ENCODE data around the gene NUP214.
"Not testable (repeated sequence)": the region's sequence is repeated elsewhere in the genome, so short reads cannot be mapped to it uniquely, and the experiment has no call there.

Gene NUP214

GRCh38 chr9:131116281-131117120 lies 8.9 kb upstream of the NUP214 start:
- DNase-seq (ENCODE audit: low spot score), result no peak

DNA sequence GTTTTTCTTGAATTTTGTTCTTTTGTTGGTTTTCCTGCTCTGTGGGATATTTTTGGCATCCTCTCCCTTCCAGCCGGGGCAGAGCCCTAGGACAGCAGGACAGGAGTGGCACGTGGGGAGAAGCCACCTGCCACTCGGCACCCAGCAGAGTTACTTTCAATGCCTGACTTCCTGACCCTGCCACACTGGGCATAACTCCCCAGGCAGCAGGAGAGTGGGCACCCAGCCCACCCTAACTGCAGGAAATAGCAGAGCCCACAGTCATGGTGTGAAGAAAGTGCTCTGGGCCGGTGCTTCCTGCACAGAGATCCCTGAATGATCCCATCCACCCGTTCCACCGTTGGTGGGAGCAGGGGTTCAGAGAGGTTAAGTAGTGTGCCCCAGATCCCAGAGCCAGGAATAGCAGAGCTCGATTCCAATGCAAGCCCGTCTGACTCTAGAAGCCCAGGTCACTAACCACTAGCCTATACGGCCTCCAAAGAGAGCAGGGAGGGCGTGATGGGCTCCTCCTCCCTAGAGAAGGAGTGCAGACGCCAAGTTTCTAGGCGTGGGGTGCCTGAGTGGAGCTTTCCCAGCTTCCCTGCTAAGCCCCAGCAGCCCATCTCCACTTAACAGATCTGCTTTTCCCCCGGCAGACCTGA lies 8.1 kb upstream of the NUP214 start:
- DNase-seq (ENCODE audit: low spot score), result no peak

- no peak for DNase-seq (ENCODE audit: low spot score)
Measured at GRCh38 chr9:131117762-131118145, 7.6 kb upstream of the NUP214 start.

GRCh38 chr9:131119600-131119999 lies 5.8 kb upstream of the NUP214 start:
- DNase-seq (ENCODE audit: low spot score), result no peak

- DNase-seq (ENCODE audit: low spot score), result no peak
Measured at GRCh38 chr9:131120620-131121228, 4.7 kb upstream of the NUP214 start.

GRCh38 chr9:131121346-131121745 lies 4.0 kb upstream of the NUP214 start:
- DNase-seq (ENCODE audit: low spot score), result no peak

- no peak for DNase-seq (ENCODE audit: low spot score)
Measured at GRCh38 chr9:131122158-131122557, 3.2 kb upstream of the NUP214 start.

GRCh38 chr9:131125038-131125287 lies 423 bp upstream of the NUP214 start:
- no peak for DNase-seq (ENCODE audit: low spot score)

- DNase-seq (ENCODE audit: low spot score), result no peak
Measured at GRCh38 chr9:131126059-131126426, 657 bp downstream of the NUP214 start.

- DNase-seq (ENCODE audit: low spot score), result no peak
Measured at GRCh38 chr9:131129183-131129582, 3.8 kb downstream of the NUP214 start.

DNA sequence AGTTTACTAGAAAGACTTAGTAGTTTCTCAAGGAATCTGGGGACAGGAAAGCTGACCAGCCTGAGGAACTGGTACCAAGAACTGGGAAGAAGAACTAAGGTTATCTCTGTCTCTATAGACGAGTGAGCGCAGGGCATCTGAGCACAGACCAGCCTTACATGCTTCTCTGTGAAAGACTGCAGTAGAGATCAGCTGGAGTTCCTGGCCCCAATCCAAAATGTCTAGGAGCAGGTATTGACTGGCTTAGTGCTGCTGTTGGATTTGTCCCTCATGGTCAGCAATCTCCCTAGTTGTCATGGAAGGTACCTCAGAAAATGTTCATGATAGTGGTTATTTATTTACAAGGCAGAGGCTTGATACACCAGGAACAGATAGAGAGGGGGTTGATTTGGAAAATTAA lies 13.3 kb downstream of the NUP214 start:
- no peak for DNase-seq (ENCODE audit: low spot score)

DNA sequence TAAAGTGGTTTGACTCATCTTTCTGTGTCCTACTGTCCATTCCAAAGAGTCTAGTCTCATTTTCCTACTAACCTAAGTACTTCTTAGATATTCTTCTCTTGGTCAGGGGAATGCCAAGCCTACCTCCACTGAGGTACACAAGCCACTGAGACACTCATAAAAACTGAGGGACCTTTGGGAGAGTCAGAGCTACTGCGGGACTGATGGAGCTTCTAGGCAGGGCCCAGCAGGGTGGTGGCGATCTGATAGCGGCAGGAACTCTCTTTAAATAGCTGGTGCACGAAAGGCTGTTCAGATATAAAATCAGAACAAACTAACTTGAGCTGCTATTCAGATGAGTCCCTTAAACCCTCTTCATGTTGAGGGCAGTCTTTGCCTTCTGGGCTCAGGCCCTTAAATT lies 14.7 kb downstream of the NUP214 start:
- DNase-seq (ENCODE audit: low spot score), result no peak

DNA sequence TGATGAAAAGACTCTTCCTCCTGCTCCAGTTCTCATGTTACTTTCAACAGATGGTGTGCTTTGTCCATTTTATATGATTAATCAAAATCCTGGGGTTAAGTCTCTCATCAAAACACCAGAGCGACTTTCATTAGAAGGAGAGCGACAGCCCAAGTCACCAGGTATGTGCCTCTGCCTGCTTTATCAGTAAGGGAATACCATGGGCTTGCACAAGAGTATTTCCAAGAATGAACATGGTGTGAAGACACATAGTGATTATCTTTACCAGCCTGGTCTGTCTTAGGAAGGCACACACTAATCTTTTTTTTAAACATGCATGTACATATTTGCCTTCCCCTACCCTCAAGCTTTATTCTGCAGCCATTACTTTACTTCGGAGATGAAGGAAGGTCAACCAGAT lies 15.2 kb downstream of the NUP214 start:
- DNase-seq (ENCODE audit: low spot score), result no peak

- DNase-seq (ENCODE audit: low spot score), result no peak
Measured at GRCh38 chr9:131142160-131142559, 16.8 kb downstream of the NUP214 start.

DNA sequence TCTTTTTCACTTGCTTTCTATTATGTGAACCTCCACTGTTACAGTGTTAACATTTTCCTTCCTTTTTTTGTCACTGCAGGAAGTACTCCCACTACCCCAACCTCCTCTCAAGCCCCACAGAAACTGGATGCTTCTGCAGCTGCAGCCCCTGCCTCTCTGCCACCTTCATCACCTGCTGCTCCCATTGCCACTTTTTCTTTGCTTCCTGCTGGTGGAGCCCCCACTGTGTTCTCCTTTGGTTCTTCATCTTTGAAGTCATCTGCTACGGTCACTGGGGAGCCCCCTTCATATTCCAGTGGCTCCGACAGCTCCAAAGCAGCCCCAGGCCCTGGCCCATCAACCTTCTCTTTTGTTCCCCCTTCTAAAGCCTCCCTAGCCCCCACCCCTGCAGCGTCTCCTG lies 18.8 kb downstream of the NUP214 start:
- no peak for DNase-seq (ENCODE audit: low spot score)

DNA sequence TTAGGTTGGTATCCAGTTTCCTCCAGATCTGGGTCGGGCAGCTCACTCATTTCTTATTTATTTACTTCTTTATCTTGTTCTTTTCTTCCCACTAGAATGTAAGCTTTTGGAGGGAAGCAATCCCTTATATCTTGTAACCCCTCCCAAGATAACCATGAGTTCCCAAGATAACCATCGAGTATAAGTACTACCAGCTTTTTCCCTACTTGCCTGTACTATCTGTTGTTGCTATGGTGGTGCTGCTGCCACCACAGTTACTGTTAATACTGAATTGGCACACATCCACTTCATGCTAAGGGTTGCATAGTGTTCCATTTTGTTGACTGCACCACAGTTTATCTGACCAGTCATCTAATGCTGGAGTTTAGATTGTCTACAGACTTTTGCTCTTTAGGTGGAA lies 19.9 kb downstream of the NUP214 start:
- no peak for DNase-seq (ENCODE audit: low spot score)

- DNase-seq (ENCODE audit: low spot score), result no peak
Measured at GRCh38 chr9:131146186-131146585, 20.8 kb downstream of the NUP214 start.

GRCh38 chr9:131148276-131148675 lies 22.9 kb downstream of the NUP214 start:
- DNase-seq (ENCODE audit: low spot score), result no peak

DNA sequence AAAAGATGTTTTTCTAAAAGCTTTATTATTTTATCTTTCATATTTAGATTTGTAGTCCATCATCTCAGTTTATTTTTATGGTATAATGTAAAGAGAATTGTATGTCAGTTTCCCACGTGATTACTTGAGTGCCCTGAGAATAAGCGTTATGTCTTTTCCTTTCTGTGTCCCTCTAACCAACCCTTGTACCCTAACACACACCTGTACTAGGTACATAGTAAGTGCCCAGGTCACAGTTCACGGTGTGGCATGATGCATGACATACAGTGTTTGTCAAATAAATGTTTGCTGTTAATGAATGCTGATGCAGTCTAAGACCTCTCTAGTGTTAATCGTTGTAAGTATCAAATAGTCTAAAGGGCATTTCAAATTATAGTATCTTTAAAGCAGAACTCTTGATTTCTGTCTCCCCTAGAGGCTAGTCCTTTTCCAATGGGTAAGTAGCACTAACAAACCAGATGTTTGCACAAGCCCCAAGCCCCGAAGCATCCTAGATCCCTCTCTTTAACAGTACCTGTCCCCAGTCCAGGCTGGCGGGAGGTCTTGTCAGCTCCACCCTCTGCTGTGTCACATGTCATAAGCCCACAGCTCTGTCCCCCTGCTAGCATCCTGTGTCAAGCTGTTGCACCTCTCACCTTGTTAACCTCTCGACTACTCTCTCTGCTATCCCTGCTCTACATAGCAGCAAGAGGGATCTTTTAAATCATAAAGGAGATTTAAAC lies 23.7 kb downstream of the NUP214 start:
- DNase-seq (ENCODE audit: low spot score), result no peak

DNA sequence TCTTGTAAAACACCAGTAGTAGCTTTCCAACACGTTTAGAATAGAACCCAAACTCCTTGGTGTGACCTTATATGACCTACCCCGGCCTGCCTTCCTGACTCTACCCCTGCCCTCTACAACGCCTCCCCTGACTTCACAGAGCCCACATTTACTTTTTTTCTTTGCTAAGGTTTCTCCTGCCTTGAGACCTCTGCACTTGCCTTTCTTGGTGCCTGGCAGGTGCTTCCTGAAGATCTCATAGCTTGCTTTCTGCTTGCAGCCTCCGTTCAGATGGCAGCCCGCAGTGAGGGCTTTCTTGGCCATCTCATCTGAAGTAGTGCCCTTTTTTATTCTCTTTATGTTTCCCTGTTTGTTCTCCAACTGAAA lies 24.3 kb downstream of the NUP214 start:
- no peak for DNase-seq (ENCODE audit: low spot score)

GRCh38 chr9:131153595-131153994 lies 28.2 kb downstream of the NUP214 start:
- DNase-seq (ENCODE audit: low spot score), result no peak

- not testable (repeated sequence) for DNase-seq (ENCODE audit: low spot score)
Measured at GRCh38 chr9:131158673-131159072, 33.3 kb downstream of the NUP214 start.
